ENCODE results near the gene MAP2K7.
"Not testable (repeated sequence)": the region's sequence is repeated elsewhere in the genome, so short reads cannot be mapped to it uniquely, and the experiment has no call there.

The MAP2K7 gene

GRCh38 chr19:7916103-7916954 lies 12.7 kb downstream of the MAP2K7 start:
- peak overlapping the region; percentile 43 for H3K4me3 ChIP-seq (ENCODE audit: control insufficient read depth, low read depth, low read length)
- no peak for DNase-seq (ENCODE audit: low read depth)
- no peak for TF ChIP-seq CTCF (IDR thresholded peaks at IDR 0.05; ENCODE audit: control insufficient read depth, insufficient read depth, low read depth, low read length, missing control alignments)

GRCh38 chr19:7916955-7917266 lies 13.2 kb downstream of the MAP2K7 start:
- peak overlapping the region; percentile 43 for H3K4me3 ChIP-seq (ENCODE audit: control insufficient read depth, low read depth, low read length)
- no peak for DNase-seq (ENCODE audit: low read depth)
- TF ChIP-seq CTCF (IDR thresholded peaks at IDR 0.05; ENCODE audit: control insufficient read depth, insufficient read depth, low read depth, low read length, missing control alignments): no peak

- peak; percentile 65 for TF ChIP-seq CTCF (IDR thresholded peaks at IDR 0.05; ENCODE audit: control insufficient read depth, insufficient read depth, low read depth, low read length, missing control alignments)
- DNase-seq (ENCODE audit: low read depth): no peak
- peak overlapping the region; percentile 43 for H3K4me3 ChIP-seq (ENCODE audit: control insufficient read depth, low read depth, low read length)
Observed at GRCh38 chr19:7917267-7918061, 13.8 kb downstream of the MAP2K7 start.

GRCh38 chr19:7918062-7918614 lies 14.5 kb downstream of the MAP2K7 start:
- not testable (repeated sequence) for DNase-seq (ENCODE audit: low read depth)
- H3K4me3 ChIP-seq (ENCODE audit: control insufficient read depth, low read depth, low read length): peak overlapping the region; percentile 43

GRCh38 chr19:7918615-7919421 lies 15.1 kb downstream of the MAP2K7 start:
- no peak for DNase-seq (ENCODE audit: low read depth)
- TF ChIP-seq CTCF (IDR thresholded peaks at IDR 0.05; ENCODE audit: control insufficient read depth, insufficient read depth, low read depth, low read length, missing control alignments): no peak
- no peak overlapping the region for H3K4me3 ChIP-seq (ENCODE audit: control insufficient read depth, low read depth, low read length)

- TF ChIP-seq CTCF (IDR thresholded peaks at IDR 0.05; ENCODE audit: control insufficient read depth, insufficient read depth, low read depth, low read length, missing control alignments): no peak
- peak within 1 kb of the TSS; percentile 51 for H3K4me3 ChIP-seq (ENCODE audit: control insufficient read depth, low read depth, low read length)
- DNase-seq (ENCODE audit: low read depth): peak; percentile 66
Observed at GRCh38 chr19:7919610-7920518, 16.2 kb downstream of the MAP2K7 start, which contains the start of gene SNAPC2. TSS of gene SNAPC2 (plus strand) at chr19:7920338. CDS start at chr19:7920367, 29 bp downstream.

Measured in AG09309 (cell line).